SK-N-SH (cell line): ENCODE measurements around the gene SHROOM4. TPM values are rescaled to one million over a fixed set of nuclear protein-coding genes. Genes with fewer than 3 reads are reported as not detected.

Source experiments
- CTCF ChIA-PET: fragments of 300-600, 350-600 bp; formaldehyde crosslinking; extraction: SDS; loops from one replicate; lab custom pipeline; 2021; lab: Yijun Ruan, JAX
- POLR2A ChIA-PET: fragments of 350-600 bp; sonication (Branson Sonifier 250); formaldehyde crosslinking; extraction: SDS; loops from one replicate; lab custom pipeline; 2020; ENCODE audit warnings: antibody characterized with exemption, inconsistent platforms; lab: Yijun Ruan, JAX
- DNase-seq: peaks from one replicate; pipeline ENCODE4 v3.0.0; 2012
- H2AFZ ChIP-seq: fragments of 200-600 bp; sonication (generic); 2 replicates; pipeline ENCODE4 v1.8.1; 2016; ENCODE audit warnings: antibody characterized with exemption, mild to moderate bottlenecking, low read depth
- H3F3A ChIP-seq: fragments of 200-600 bp; sonication (generic); replicated peaks from 2 replicates; pipeline ENCODE3; 2016; ENCODE audit warnings: antibody characterized with exemption, mild to moderate bottlenecking; ENCODE audit not compliant: insufficient read depth
- H3K27ac ChIP-seq, 2 experiments: fragments of 200-500 bp in 1 of 2; fragments of 200-600 bp in 1 of 2; sonication (Bioruptor generic) in 1 of 2; sonication (generic), shearing (Covaris generic) in 1 of 2; 2 replicates each; pipeline versions ENCODE4 v1.5.1 to v1.6.1; 2014 to 2016; ENCODE audit warnings: low read depth in 2 of 2, inconsistent platforms in 1 of 2, low read length in 1 of 2, mild to moderate bottlenecking in 1 of 2, mixed read lengths in 1 of 2
- H3K27me3 ChIP-seq: fragments of 200-600 bp; sonication (generic), shearing (Covaris generic); 2 replicates; pipeline ENCODE4 v1.6.1; 2016; ENCODE audit warnings: mixed run types; ENCODE audit not compliant: insufficient read depth
- H3K36me3 ChIP-seq, 2 experiments: fragments of 200-500 bp in 1 of 2; fragments of 200-600 bp in 1 of 2; sonication (Bioruptor generic) in 1 of 2; sonication (generic) in 1 of 2; replicated peaks in 1 of 2; 2 replicates each; pipeline versions ENCODE3 to v1.5.1; 2014 to 2016; ENCODE audit warnings: low read length in 1 of 2, mild to moderate bottlenecking in 1 of 2; ENCODE audit not compliant: insufficient read depth in 2 of 2, control insufficient read depth in 1 of 2
- H3K4me1 ChIP-seq, 2 experiments: fragments of 200-500 bp in 1 of 2; fragments of 200-600 bp in 1 of 2; sonication (Bioruptor generic) in 1 of 2; sonication (generic), shearing (Covaris generic) in 1 of 2; 2 replicates each; pipeline versions ENCODE4 v1.5.1 to v1.6.1; 2014 to 2016; ENCODE audit warnings: low read depth in 1 of 2, low read length in 1 of 2, mixed run types in 1 of 2; ENCODE audit not compliant: insufficient read depth in 2 of 2, control insufficient read depth in 1 of 2
- H3K4me2 ChIP-seq: fragments of 200-600 bp; sonication (generic), shearing (Covaris generic); 2 replicates; pipeline ENCODE4 v1.6.1; 2017; ENCODE audit warnings: mixed run types
- H3K4me3 ChIP-seq, 2 experiments: fragments of 200-500 bp in 1 of 2; fragments of 200-600 bp in 1 of 2; sonication (Bioruptor generic) in 1 of 2; sonication (generic), shearing (Covaris generic) in 1 of 2; 2 replicates each; pipeline versions ENCODE4 v1.5.1 to v1.8.1; 2014 to 2016; ENCODE audit warnings: low read depth in 2 of 2, inconsistent platforms in 1 of 2, low read length in 1 of 2, mild to moderate bottlenecking in 1 of 2, mixed read lengths in 1 of 2, moderate library complexity in 1 of 2
- H3K79me2 ChIP-seq: fragments of 200-600 bp; sonication (generic); 2 replicates; pipeline ENCODE4 v1.8.1; 2017; ENCODE audit warnings: mild to moderate bottlenecking; ENCODE audit not compliant: insufficient read depth
- H3K9ac ChIP-seq: fragments of 200-600 bp; sonication (generic); 2 replicates; pipeline ENCODE4 v1.6.1; 2017; ENCODE audit warnings: mixed run types
- H3K9me2 ChIP-seq: fragments of 200-600 bp; sonication (generic); 2 replicates; pipeline ENCODE4 v1.6.1; 2017; ENCODE audit warnings: mixed run types
- H3K9me3 ChIP-seq: fragments of 200-600 bp; sonication (generic); 2 replicates; pipeline ENCODE4 v1.6.1; 2017; ENCODE audit warnings: mixed run types, mild to moderate bottlenecking, moderate library complexity
- H4K20me1 ChIP-seq: fragments of 200-600 bp; sonication (generic); 2 replicates; pipeline ENCODE4 v1.6.1; 2017; ENCODE audit warnings: mild to moderate bottlenecking, mixed run types; ENCODE audit not compliant: insufficient read depth
- CHD2 ChIP-seq: fragments of 150-350 bp; IDR thresholded peaks from 2 replicates; pipeline ENCODE4 v1.6.1; 2018; ENCODE audit warnings: low read length; ENCODE audit not compliant: partially characterized antibody
- ELF1 ChIP-seq: IDR thresholded peaks from 2 replicates; pipeline ENCODE4 v1.4.0; 2012
- EZH2phosphoT487 ChIP-seq: fragments of 200-600 bp; sonication (generic); IDR thresholded peaks from 2 replicates; pipeline ENCODE4 v1.6.1; 2017; ENCODE audit warnings: low read depth, mixed run types, mild to moderate bottlenecking, antibody characterized with exemption, moderate library complexity, borderline replicate concordance
- FOSL2 ChIP-seq: IDR thresholded peaks from 2 replicates; pipeline ENCODE4 v1.4.0; 2012; ENCODE audit warnings: low read depth, mild to moderate bottlenecking, moderate library complexity, borderline replicate concordance
- JUND ChIP-seq: IDR thresholded peaks from 2 replicates; pipeline ENCODE4 v1.4.0; 2012
- MEF2A ChIP-seq: IDR thresholded peaks from 2 replicates; pipeline ENCODE4 v1.4.0; 2012; ENCODE audit warnings: low read depth, borderline replicate concordance
- NFIC ChIP-seq: IDR thresholded peaks from 2 replicates; pipeline ENCODE4 v1.4.0; 2012; ENCODE audit warnings: borderline replicate concordance
- SIN3A ChIP-seq: IDR thresholded peaks from 2 replicates; pipeline ENCODE4 v1.6.1; 2012; ENCODE audit warnings: low read depth, mild to moderate bottlenecking, low read length, moderate library complexity, borderline replicate concordance
- TEAD4 ChIP-seq: IDR thresholded peaks from 2 replicates; pipeline ENCODE4 v1.4.0; 2012; ENCODE audit warnings: mild to moderate bottlenecking, borderline replicate concordance; ENCODE audit not compliant: insufficient read depth
- WGBS: methylation state at CpG from one replicate; pipeline ENCODE4 v1.1.6; 2017; ENCODE audit warnings: low lambda C conversion rate; 5-methylcytosine and 5-hydroxymethylcytosine counted together
- polyA plus RNA-seq, 3 experiments: library from polyadenylated mRNA; depleted of rRNA; stranded (reverse); fragments of >200 nt; gene quantifications; 2 replicates each; pipeline ENCODE4 v1.2.3, GENCODE V29; 2012
- TF ChIP-seq, protein P1 (sequence below): IDR thresholded peaks from 2 replicates; pipeline ENCODE4 v1.6.1; 2012; ENCODE audit warnings: mild to moderate bottlenecking, low read depth, low read length, moderate library complexity
- TF ChIP-seq, protein P2 (sequence below): fragments of 150-350 bp; IDR thresholded peaks from 2 replicates; pipeline ENCODE4 v1.6.1; 2017; ENCODE audit warnings: antibody characterized with exemption, low read length, low read depth, borderline replicate concordance

Gene SHROOM4
- polyA plus RNA-seq, 1 of the 3 experiments (the other 2 are of a cell fraction) = 0.31 TPM

DNA sequence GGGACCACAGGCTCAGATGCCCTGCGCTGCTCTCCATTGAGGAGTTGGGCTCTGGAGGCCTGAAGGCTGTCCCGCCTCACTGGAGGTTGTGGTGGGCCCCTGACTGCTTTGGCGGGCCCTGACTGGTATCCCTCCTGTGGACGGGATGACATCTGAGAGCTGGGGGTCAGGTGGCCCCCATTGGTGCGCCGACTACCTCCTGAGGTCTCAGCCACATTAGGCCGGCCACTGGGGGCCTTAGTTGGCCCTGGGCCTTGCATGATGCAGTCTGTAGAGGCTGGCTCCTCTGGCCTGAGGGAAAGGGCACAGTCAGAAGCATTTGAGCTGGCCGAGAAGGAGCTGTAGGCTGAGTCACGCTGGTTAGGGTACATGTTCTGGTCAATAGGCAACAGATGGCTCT is 178.8 kb downstream of the SHROOM4 start:
- Histone ChIP-seq H3K27me3 (no peaks in the 10 kb centered on the region; the same call in 1 of the 2 replicates), H3K36me3 (no peaks in the 10 kb centered on the region), H3K9me2 (no peaks in the 10 kb centered on the region), H3F3A (no peaks in the 10 kb centered on the region), H3K4me1 (no peaks in the 10 kb centered on the region; a peak in 1 of 4 replicates), H3K4me3 (no peak overlapping the region), H3K9ac (no peak overlapping the region), H3K4me2 (no peak overlapping the region), H3K9me3 (no peaks in the 10 kb centered on the region), H3K79me2 (no peaks in the 10 kb centered on the region), H4K20me1 (no peaks in the 10 kb centered on the region), H2AFZ (no peak overlapping the region), H3K27ac (no peak overlapping the region)
- POLR2A ChIA-PET = no interaction called here
- 0% methylated on average over 1 of the region's 9 CpGs for WGBS
- TF ChIP-seq, protein P1, sequence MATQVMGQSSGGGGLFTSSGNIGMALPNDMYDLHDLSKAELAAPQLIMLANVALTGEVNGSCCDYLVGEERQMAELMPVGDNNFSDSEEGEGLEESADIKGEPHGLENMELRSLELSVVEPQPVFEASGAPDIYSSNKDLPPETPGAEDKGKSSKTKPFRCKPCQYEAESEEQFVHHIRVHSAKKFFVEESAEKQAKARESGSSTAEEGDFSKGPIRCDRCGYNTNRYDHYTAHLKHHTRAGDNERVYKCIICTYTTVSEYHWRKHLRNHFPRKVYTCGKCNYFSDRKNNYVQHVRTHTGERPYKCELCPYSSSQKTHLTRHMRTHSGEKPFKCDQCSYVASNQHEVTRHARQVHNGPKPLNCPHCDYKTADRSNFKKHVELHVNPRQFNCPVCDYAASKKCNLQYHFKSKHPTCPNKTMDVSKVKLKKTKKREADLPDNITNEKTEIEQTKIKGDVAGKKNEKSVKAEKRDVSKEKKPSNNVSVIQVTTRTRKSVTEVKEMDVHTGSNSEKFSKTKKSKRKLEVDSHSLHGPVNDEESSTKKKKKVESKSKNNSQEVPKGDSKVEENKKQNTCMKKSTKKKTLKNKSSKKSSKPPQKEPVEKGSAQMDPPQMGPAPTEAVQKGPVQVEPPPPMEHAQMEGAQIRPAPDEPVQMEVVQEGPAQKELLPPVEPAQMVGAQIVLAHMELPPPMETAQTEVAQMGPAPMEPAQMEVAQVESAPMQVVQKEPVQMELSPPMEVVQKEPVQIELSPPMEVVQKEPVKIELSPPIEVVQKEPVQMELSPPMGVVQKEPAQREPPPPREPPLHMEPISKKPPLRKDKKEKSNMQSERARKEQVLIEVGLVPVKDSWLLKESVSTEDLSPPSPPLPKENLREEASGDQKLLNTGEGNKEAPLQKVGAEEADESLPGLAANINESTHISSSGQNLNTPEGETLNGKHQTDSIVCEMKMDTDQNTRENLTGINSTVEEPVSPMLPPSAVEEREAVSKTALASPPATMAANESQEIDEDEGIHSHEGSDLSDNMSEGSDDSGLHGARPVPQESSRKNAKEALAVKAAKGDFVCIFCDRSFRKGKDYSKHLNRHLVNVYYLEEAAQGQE = no peak
- no peak for TF ChIP-seq JUND
- no peak for TF ChIP-seq TEAD4
- no peak for TF ChIP-seq MEF2A
- TF ChIP-seq ELF1 = no peak
- TF ChIP-seq CHD2 = no peak
- no peak for TF ChIP-seq EZH2phosphoT487
- TF ChIP-seq NFIC = no peak
- TF ChIP-seq, protein P2, sequence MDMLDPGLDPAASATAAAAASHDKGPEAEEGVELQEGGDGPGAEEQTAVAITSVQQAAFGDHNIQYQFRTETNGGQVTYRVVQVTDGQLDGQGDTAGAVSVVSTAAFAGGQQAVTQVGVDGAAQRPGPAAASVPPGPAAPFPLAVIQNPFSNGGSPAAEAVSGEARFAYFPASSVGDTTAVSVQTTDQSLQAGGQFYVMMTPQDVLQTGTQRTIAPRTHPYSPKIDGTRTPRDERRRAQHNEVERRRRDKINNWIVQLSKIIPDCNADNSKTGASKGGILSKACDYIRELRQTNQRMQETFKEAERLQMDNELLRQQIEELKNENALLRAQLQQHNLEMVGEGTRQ = no peak
- CTCF ChIA-PET = no interaction called here
- DNase-seq = no peak

- ChIA-PET CTCF (interaction anchor here (1.1 kb wide), 1 partner anchor 10 kb away, joined by 3 read pairs; no protein-coding TSS in a partner anchor), POLR2A (no interaction called here)
- Histone ChIP-seq H3K27me3 (no peaks in the 10 kb centered on the region; the same call in 1 of the 2 replicates), H3K4me3 (no peak overlapping the region), H3K36me3 (no peaks in the 10 kb centered on the region), H4K20me1 (no peaks in the 10 kb centered on the region), H3K9me3 (no peaks in the 10 kb centered on the region), H3K79me2 (no peaks in the 10 kb centered on the region), H2AFZ (no peak overlapping the region), H3K9ac (no peak overlapping the region), H3K4me2 (no peak overlapping the region), H3F3A (no peaks in the 10 kb centered on the region), H3K9me2 (no peaks in the 10 kb centered on the region), H3K4me1 (no peaks in the 10 kb centered on the region), H3K27ac (no peak overlapping the region)
- DNase-seq = no peak
- WGBS = 23% methylated on average over 6 of the region's 6 CpGs
- TF ChIP-seq FOSL2 (no peak), SIN3A (no peak)
Measured at GRCh38 chrX:50629774-50630173, 184.2 kb downstream of the SHROOM4 start.
